ENCODE data around the gene CYP2E1. TPM values are rescaled to one million over a fixed set of nuclear protein-coding genes. Genes with fewer than 3 reads are reported as not detected.
A peak's percentile ranks its signal among the peaks of the same experiment; 100 is the strongest.

Gene CYP2E1
- total RNA-seq, 1 donor from 2014 or later = 0.86 TPM

DNA sequence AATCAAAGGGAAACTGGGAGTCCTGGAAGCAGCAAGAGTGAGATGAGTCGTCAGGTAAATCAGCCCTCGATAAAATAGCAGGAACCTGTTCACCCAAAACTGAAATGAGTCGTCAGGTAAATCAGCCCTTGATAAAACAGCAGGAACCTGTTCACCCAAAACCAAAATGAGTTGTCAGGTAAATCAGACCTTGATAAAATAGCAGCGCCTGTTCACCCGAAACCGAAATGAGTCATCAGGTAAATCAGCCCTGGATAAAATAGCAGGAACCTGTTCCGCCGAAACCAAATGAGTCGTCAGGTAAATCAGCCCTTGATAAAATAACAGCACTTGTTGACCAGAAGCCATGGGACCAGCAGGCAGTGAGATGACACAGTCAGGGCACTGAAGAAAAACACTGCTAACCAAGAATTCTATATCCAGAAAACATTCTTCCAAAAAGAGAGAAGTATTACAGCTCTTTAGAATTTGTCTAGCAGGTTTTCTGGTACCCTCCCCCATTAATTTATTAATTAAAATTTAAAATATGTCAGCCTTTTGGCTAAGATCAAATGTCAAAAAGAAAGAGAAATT is 3.4 kb upstream of the CYP2E1 start:
- TF ChIP-seq, protein P1, sequence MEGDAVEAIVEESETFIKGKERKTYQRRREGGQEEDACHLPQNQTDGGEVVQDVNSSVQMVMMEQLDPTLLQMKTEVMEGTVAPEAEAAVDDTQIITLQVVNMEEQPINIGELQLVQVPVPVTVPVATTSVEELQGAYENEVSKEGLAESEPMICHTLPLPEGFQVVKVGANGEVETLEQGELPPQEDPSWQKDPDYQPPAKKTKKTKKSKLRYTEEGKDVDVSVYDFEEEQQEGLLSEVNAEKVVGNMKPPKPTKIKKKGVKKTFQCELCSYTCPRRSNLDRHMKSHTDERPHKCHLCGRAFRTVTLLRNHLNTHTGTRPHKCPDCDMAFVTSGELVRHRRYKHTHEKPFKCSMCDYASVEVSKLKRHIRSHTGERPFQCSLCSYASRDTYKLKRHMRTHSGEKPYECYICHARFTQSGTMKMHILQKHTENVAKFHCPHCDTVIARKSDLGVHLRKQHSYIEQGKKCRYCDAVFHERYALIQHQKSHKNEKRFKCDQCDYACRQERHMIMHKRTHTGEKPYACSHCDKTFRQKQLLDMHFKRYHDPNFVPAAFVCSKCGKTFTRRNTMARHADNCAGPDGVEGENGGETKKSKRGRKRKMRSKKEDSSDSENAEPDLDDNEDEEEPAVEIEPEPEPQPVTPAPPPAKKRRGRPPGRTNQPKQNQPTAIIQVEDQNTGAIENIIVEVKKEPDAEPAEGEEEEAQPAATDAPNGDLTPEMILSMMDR (IDR thresholded peaks at IDR 0.05) = no peak
- Histone ChIP-seq H3K36me3 (no peaks in the 10 kb centered on the region), H3K9me3 (peaks cover 15% of the 10 kb centered on the region), H3K27me3 (ENCODE audit: low read depth) (peaks cover 29% of the 10 kb centered on the region), H3K27ac (no peak overlapping the region), H3K4me1 (peaks cover 12% of the 10 kb centered on the region), H3K4me3 (no peak overlapping the region)
- intact Hi-C loops (cut with DNase I) = no loop called here
- DNase-seq (no peak), ATAC-seq (no peak)

DNA sequence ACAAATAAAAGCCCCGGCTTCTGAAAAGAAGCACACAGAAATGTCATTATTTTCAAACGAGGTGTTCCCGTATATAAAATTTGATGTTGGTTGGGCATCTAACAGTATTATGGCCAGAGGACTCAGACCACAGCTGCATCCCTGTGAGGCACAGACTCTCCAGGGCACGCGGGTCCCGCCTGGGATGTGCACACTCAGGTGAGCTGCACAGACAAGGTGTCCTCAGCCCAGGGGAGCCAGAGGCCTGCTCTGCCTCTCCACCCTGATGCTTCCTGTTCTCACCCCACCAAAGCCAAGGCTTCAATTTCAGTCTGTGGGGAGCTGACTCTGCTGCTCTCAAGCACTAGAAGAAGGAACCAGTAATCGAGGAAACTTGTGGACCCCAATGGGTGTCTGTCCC is 1.7 kb upstream of the CYP2E1 start:
- Histone ChIP-seq H3K36me3 (no peaks in the 10 kb centered on the region), H3K4me3 (no peak overlapping the region), H3K27ac (no peak overlapping the region), H3K4me1 (peaks cover 28% of the 10 kb centered on the region), H3K27me3 (ENCODE audit: low read depth) (peaks cover 46% of the 10 kb centered on the region), H3K9me3 (peaks cover 15% of the 10 kb centered on the region)
- TF ChIP-seq, protein P1 (IDR thresholded peaks at IDR 0.05) = no peak
- ATAC-seq (no peak), DNase-seq (no peak)
- intact Hi-C loops (cut with DNase I) = no loop called here

DNA sequence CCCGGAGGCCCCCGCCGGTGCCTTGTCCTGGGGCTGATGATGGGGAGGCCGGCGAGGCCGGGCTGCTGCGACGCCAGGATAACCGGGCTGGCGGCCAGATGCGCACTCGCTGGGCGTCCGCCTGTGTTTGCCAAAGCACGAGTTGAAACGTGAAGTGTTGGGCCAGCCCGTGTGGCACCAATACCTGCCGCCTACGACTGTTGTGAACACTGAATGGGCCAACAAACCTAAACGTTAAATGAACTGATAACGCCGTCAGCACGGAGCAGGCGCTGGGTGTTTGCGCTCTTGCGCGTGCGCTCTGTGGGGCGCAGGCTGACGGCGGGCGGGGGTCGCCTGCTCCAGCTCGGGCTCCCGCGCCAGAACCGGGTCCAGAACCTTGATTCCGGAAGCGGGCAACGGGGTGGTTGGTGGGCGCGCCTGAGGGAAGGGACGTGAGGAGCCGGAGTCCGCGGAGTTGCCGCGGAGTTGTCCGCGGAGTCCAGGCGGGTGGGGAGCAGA is 658 bp downstream of the CYP2E1 start:
- peaks cover 10% of the 10 kb centered on the region for H3K9me3 ChIP-seq
- peaks cover 30% of the 10 kb centered on the region for H3K4me1 ChIP-seq
- intact Hi-C loops (cut with DNase I) = no loop called here
- peaks cover 56% of the 10 kb centered on the region for H3K27me3 ChIP-seq (ENCODE audit: low read depth)
- no peak overlapping the region for H3K27ac ChIP-seq
- peak overlapping the region; percentile 37 for H3K4me3 ChIP-seq
- DNase-seq (no peak), ATAC-seq (peak; percentile 23 to 25)
- H3K36me3 ChIP-seq = no peaks in the 10 kb centered on the region
- TF ChIP-seq, protein P1 (IDR thresholded peaks at IDR 0.05) = no peak

DNA sequence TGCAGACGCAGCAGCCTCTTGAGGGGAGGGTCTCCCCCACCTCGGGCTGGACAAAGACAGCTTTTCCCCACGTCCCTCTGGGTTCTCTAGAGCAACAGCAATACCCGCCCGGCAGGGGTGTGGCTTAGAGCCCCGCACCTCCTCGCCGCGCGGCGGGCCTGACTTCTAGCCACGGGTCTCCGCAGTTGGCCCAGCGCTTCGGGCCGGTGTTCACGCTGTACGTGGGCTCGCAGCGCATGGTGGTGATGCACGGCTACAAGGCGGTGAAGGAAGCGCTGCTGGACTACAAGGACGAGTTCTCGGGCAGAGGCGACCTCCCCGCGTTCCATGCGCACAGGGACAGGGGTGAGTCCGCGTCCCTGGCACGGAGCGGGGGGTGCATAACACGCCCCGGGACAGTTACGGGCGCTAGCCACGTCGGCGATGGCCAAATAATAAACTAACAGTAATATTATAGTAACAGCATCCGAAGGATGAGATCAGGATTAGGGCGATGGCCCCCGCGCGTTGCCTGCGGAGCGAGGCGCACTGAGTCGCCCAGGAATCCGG is 1.2 kb downstream of the CYP2E1 start:
- Histone ChIP-seq H3K4me3 (peak overlapping the region; percentile 37), H3K4me1 (peaks cover 30% of the 10 kb centered on the region), H3K27me3 (ENCODE audit: low read depth) (peaks cover 61% of the 10 kb centered on the region), H3K36me3 (no peaks in the 10 kb centered on the region), H3K27ac (no peak overlapping the region), H3K9me3 (peaks cover 4% of the 10 kb centered on the region)
- TF ChIP-seq, protein P1 (IDR thresholded peaks at IDR 0.05) = no peak
- ATAC-seq (peak; percentile 23 to 32), DNase-seq (no peak)
- intact Hi-C loops (cut with DNase I) = no loop called here

DNA sequence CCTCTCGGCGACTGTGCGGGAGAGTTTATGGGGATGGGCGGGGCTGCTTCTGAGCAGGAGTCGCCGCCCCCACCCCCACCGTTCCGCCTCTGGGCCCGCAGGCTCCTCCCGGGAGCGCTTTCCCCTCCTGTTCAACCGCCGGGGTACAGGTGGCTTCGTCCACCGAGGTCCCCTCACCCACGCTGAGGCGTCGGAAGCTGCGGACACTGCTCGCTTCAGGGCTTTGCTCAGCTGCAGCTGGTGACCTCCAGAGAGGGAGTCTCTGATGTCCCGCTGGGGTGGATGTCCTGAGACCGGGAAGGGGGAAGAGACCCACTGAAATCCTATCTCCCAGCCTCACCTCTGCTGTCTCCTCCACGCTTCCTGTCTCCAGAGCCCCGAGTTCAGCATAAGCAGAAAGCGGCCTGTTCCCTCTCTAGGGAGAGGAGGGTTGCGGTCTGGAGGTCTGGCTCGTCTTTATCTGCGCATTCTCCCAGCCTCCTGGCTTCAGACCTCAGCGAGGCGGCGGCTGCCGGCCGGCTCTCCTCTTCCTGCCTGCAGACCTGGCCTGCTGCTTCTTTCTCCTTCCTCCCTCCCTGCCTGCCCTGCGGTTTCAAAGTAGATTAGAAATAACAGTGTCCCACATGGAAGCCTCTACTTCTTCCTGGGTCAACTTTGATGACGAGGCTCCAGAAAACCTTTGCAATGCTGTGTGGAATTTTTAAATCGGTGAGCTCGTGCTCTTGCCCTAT is 1.8 kb downstream of the CYP2E1 start:
- Histone ChIP-seq H3K4me3 (peak overlapping the region; percentile 37), H3K27me3 (ENCODE audit: low read depth) (peaks cover 61% of the 10 kb centered on the region)
- intact Hi-C loops (cut with DNase I) = no loop called here

More for the DNA sequence above, 1.8 kb downstream of the CYP2E1 start:
- Histone ChIP-seq H3K36me3 (no peaks in the 10 kb centered on the region), H3K27ac (no peak overlapping the region), H3K4me1 (peaks cover 30% of the 10 kb centered on the region), H3K9me3 (no peaks in the 10 kb centered on the region)
- TF ChIP-seq, protein P1 (IDR thresholded peaks at IDR 0.05) = no peak
- ATAC-seq (peak; percentile 23 to 31), DNase-seq (no peak)
